HS-5 (cell line): Measurements from ENCODE around the gene YY1.
"Not testable (repeated sequence)": the region's sequence is repeated elsewhere in the genome, so short reads cannot be mapped to it uniquely, and the experiment has no call there.

Source experiments
- DNase-seq: peaks from one replicate; pipeline ENCODE4 v3.0.0-alpha.2; 2012; ENCODE audit warnings: low read depth

Gene YY1

GRCh38 chr14:100243020-100243419 lies 4.1 kb downstream of the YY1 start:
- no peak for DNase-seq

GRCh38 chr14:100246809-100247428 lies 8.0 kb downstream of the YY1 start:
- no peak for DNase-seq

DNA sequence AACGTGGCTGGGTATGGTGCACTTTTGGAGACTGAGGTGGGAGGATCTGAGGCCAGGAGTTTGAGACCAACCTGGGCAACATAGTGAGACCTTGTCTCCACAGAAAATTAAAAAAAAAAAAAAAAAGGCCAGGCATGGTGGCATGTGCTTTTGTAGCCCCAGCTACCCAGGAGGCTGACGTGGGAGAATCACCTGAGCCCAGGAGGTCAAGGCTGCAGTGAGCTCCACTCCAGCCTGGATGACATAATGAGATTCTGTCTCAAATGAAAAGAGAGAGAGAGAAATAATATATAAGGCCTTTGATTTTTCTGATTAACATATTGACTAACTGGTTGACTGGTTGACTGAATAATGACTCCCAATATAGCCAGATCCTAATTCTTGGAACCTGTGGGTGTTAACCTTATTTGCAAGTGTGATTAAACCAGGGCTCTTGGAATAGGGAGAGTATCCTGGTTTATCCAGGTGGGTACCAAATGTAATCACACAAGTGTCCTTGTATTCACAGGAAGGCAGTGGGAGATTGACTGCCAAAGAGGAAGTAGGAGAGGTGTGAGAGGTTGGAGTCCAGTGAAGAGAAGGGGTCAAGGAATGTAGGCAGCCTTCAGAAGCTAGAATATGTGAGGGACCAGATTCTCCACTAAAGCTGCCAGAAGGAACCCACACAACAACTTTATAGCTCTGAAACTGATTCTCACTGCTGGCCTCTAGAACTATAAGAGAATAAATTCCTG lies 12.0 kb downstream of the YY1 start:
- no peak for DNase-seq

- no peak for DNase-seq
Observed at GRCh38 chr14:100252684-100253083, 13.7 kb downstream of the YY1 start.

GRCh38 chr14:100256339-100256895 lies 17.5 kb downstream of the YY1 start:
- DNase-seq, result no peak

DNA sequence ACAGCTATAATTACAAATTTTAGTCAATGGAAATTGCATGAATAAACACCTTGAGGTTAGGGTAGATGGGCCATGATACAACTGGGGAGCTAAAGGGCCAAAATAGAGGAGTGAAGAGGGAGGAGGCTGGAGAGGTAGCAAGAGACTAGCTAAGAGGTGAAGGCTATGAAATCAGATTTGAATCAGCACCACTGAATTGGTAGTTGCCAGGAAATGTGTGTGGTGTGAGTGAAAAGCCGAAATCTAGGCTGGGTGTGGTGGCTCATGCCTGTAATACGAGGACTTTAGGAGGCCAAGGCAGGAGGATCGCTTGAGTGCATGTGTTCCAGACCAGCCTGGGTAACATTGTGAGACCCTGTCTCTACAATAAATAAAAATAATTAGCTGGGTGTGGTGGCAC lies 22.7 kb downstream of the YY1 start:
- no peak for DNase-seq

- DNase-seq, result no peak
Observed at GRCh38 chr14:100262545-100262944, 23.6 kb downstream of the YY1 start.

- no peak for DNase-seq
Observed at GRCh38 chr14:100263141-100263540, 24.2 kb downstream of the YY1 start.

- DNase-seq, result no peak
Observed at GRCh38 chr14:100267990-100268389, 29.0 kb downstream of the YY1 start.

GRCh38 chr14:100268591-100269207 lies 29.8 kb downstream of the YY1 start:
- DNase-seq, result no peak

- DNase-seq, result no peak
Observed at GRCh38 chr14:100271247-100271939, 32.4 kb downstream of the YY1 start.

- no peak for DNase-seq
Observed at GRCh38 chr14:100274250-100274649, 35.3 kb downstream of the YY1 start.

DNA sequence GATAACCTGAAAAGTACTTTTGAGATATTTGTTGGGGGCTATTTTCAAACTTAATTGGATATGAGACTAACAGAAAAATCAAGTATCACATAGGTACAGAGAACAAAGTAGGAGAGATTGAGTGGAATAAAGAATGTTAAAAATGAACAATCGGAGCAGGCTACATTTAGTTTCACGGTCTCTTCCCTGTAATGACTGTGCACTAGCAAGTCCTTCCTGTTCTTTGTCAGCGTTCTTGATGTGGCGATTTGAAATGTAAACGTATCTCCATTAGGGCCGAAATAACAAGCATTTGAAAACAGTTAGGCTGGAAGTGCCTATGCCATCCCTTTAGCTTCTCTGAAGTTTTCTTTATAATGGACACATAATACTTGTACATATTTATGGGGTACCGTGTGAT lies 36.3 kb downstream of the YY1 start:
- DNase-seq, result no peak

GRCh38 chr14:100278702-100279101 lies 39.8 kb downstream of the YY1 start:
- no peak for DNase-seq

DNA sequence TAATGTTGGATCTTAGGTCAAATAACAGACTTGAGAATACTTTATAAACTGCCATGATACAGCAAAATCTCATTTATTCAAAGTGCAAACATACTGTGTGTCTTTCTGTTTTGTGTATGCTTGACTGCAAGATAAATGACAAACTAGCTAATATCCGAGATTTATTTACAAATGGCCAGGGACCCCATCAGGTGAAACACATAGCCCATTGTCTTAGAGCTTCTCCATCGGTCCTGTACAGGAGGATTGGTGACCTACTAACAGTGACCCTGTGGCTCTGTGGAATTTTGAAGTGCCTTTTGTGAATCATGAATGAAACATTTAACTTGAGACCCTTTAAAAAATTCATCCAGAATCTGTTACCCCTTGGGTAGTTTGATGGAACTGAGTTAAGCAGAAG lies 40.2 kb downstream of the YY1 start:
- DNase-seq, result no peak

DNA sequence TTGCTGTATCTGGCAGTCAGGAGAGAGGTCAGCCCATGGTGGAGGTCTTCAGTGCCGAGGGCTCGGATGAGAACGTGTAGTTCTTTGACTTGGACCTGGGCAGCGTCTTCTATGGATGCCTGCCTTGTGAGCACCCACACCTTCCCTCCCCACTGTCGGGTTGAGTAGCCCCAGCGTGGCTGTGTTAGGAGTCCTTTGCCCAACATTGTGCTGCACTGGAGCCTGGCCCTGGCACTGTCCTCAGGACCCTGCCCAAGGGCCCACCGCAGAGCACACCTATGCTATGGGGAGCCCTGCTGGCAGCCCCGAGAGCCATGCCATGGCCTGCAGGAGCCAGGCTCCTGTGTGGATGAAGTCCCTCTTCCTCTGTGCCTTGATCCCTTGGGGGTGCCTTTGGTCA lies 40.6 kb downstream of the YY1 start:
- DNase-seq, result no peak

DNA sequence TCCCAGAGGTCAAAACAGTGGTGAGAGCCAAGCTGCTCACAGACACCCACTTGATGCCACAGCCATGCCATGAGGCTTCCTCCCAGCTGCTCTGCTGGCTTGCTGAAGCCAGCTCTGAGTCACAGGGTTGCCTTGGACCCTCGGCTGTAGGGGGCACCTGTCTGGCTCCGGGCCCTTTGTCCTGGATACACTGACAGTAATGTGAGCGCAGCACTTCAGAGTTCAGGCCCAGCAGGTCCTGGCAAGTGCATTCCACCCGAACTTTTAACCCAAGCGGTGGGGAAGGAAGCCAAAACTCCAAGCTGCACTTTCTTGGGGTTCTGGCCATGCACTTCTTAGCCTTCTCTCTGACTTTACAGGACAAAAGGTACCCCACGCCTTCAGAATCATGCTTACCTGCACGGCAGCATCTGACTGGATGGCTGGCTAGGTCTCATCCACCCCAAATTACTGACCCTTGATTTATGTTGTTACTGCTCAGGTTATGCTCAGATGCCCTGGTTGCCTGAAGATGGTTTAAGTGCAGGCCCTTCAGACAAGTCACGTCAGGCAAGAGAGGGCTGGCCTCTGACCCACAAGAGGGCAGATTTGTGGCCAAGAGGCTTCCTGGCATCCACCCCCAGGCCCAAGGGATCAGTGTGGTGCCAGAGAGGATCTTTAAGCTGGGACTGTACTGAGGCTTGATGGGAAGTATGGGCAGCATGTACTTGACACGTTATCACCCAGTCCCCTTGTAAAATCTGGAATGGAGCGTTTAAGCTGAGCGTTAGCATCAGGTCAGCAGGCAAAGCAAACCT lies 42.5 kb downstream of the YY1 start:
- no peak for DNase-seq

- DNase-seq, result no peak
Observed at GRCh38 chr14:100282083-100282350, 43.1 kb downstream of the YY1 start.

DNA sequence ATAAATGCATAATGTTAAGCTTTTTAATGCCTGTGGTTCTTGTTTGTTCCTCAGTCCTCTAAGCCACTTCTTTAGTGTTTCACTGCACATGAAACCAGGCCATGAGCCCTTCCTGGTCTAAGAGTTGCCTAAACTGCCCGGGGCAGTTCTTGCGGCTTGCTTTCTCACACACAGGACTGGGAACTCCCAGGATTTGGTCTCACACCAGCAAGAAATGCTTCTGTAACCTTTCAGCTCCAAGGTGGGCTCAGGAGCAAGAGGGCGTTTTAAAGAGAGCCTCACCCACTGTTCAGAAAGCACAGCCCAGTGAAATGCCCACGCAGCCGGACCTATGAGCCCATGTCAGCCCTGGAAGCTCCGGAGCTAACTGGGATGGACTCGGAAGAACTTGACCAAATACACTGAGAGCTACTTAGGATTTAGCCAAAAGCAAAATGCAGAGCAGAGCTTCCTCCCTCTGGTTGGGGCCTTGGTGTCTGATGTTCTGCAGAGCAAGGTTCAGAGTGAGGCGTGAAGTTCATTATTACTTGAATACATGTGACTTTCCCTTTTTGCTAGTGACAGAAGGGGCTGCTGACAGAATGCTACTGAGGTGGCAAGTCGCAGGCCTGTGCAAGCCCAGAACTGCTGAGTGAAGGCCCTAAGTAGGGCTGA lies 43.9 kb downstream of the YY1 start:
- no peak for DNase-seq

DNA sequence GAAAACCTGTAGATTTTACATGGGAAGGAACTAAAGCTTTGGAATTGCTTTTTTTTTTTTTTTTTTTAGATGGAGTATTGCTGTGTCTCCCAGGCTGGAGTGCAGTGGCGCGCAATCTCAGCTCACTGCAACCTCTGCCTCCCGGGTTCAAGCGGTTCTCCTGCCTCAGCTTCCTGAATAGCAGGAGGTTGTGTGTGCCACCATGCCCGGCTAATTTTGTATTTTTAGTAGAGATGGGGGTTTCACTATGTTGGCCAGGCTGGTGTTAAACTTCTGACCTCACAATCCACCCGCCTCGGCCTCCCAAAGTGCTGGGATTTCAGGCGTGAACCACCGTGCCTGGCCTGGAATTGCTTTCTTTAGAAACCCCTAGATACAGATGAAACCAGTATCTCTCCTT lies 44.5 kb downstream of the YY1 start:
- DNase-seq, result not testable (repeated sequence)
